ACC112 (cell line): ENCODE results near the gene ATRX.
"Not testable (repeated sequence)": the region's sequence is repeated elsewhere in the genome, so short reads cannot be mapped to it uniquely, and the experiment has no call there.

Experiments
- H2AFZ ChIP-seq: fragments of 200-600 bp; sonication (generic); one replicate; pipeline ENCODE4 v1.6.0; 2017; ENCODE audit warnings: antibody characterized with exemption, low read length; ENCODE audit not compliant: unreplicated experiment
- H3K27ac ChIP-seq: fragments of 200-600 bp; sonication (generic); 2 replicates; pipeline ENCODE4 v1.5.1; 2014; ENCODE audit warnings: low read depth, mild to moderate bottlenecking, antibody characterized with exemption, low read length, moderate library complexity
- H3K27me3 ChIP-seq: fragments of 200-600 bp; sonication (generic); 2 replicates; pipeline ENCODE4 v1.6.1; 2014; ENCODE audit warnings: mild to moderate bottlenecking, antibody characterized with exemption, low read length, moderate library complexity, mixed read lengths; ENCODE audit not compliant: insufficient read depth
- H3K36me3 ChIP-seq: fragments of 200-600 bp; sonication (generic); 2 replicates; pipeline ENCODE4 v1.6.1; 2016; ENCODE audit warnings: mild to moderate bottlenecking, antibody characterized with exemption, low read length, moderate library complexity, mixed read lengths; ENCODE audit not compliant: insufficient read depth
- H3K4me1 ChIP-seq: fragments of 200-600 bp; sonication (generic); one replicate; pipeline ENCODE4 v1.6.1; 2016; ENCODE audit warnings: low read length, mixed read lengths; ENCODE audit not compliant: insufficient read depth, unreplicated experiment, control insufficient read depth
- H3K4me3 ChIP-seq: fragments of 200-600 bp; sonication (generic); 2 replicates; pipeline ENCODE4 v1.5.1; 2014; ENCODE audit warnings: mild to moderate bottlenecking, low read depth, low read length
- H3K79me2 ChIP-seq: fragments of 200-600 bp; sonication (generic); one replicate; pipeline ENCODE4 v1.6.0; 2016; ENCODE audit warnings: low read length; ENCODE audit not compliant: control insufficient read depth, unreplicated experiment, insufficient read depth

ATRX gene

GRCh38 chrX:77505227-77505626, 280.8 kb downstream of the ATRX start:
- H2AFZ ChIP-seq = no peak overlapping the region
- no peaks in the 10 kb centered on the region for H3K79me2 ChIP-seq
- H3K4me1 ChIP-seq = peaks cover 15% of the 10 kb centered on the region
- no peak overlapping the region for H3K27ac ChIP-seq
- no peaks in the 10 kb centered on the region for H3K36me3 ChIP-seq
- H3K4me3 ChIP-seq = no peak overlapping the region
- H3K27me3 ChIP-seq = no peaks in the 10 kb centered on the region

GRCh38 chrX:77502951-77503525, 283.0 kb downstream of the ATRX start:
- no peaks in the 10 kb centered on the region for H3K27me3 ChIP-seq
- no peak overlapping the region for H2AFZ ChIP-seq
- H3K36me3 ChIP-seq = no peaks in the 10 kb centered on the region
- H3K4me1 ChIP-seq = peaks cover 15% of the 10 kb centered on the region
- no peak overlapping the region for H3K4me3 ChIP-seq
- H3K27ac ChIP-seq = no peak overlapping the region
- H3K79me2 ChIP-seq = no peaks in the 10 kb centered on the region

GRCh38 chrX:77500164-77500563, 285.9 kb downstream of the ATRX start:
- H2AFZ ChIP-seq, H3K79me2 ChIP-seq, H3K36me3 ChIP-seq, H3K27ac ChIP-seq, H3K4me3 ChIP-seq, H3K27me3 ChIP-seq: not testable (repeated sequence)
- peaks cover 10% of the 10 kb centered on the region for H3K4me1 ChIP-seq

- Histone ChIP-seq H2AFZ (no peak overlapping the region), H3K4me3 (no peak overlapping the region), H3K36me3 (no peaks in the 10 kb centered on the region), H3K27me3 (no peaks in the 10 kb centered on the region), H3K27ac (no peak overlapping the region), H3K4me1 (no peaks in the 10 kb centered on the region), H3K79me2 (no peaks in the 10 kb centered on the region)
Observed at GRCh38 chrX:77493677-77494553, 292.1 kb downstream of the ATRX start.

- Histone ChIP-seq H3K36me3 (no peaks in the 10 kb centered on the region), H3K79me2 (no peaks in the 10 kb centered on the region), H3K4me3 (no peak overlapping the region), H3K27me3 (no peaks in the 10 kb centered on the region), H2AFZ (no peak overlapping the region), H3K27ac (no peak overlapping the region), H3K4me1 (no peaks in the 10 kb centered on the region)
Observed at GRCh38 chrX:77484045-77484444, 302.0 kb downstream of the ATRX start.

GRCh38 chrX:77455437-77455836, 330.6 kb downstream of the ATRX start:
- Histone ChIP-seq H3K27me3 (no peaks in the 10 kb centered on the region), H3K79me2 (no peaks in the 10 kb centered on the region), H3K36me3 (no peaks in the 10 kb centered on the region), H3K27ac (no peak overlapping the region), H3K4me1 (peaks cover 12% of the 10 kb centered on the region), H2AFZ (no peak overlapping the region), H3K4me3 (no peak overlapping the region)
